CD14-positive monocyte (primary cell): ENCODE measurements around the gene PET100. TPM values are rescaled to one million over a fixed set of nuclear protein-coding genes. Genes with fewer than 3 reads are reported as not detected.
A peak's percentile ranks its signal among the peaks of the same experiment; 100 is the strongest.

Experiments used
- DNase-seq, 3 donors: peaks; one replicate each; pipeline ENCODE4 v3.0.0-alpha.2; 2011 to 2022
- H2AFZ ChIP-seq: 2 replicates; pipeline ENCODE4 v1.6.0; 2012; ENCODE audit warnings: mild to moderate bottlenecking, low read depth, low read length, inconsistent platforms; ENCODE audit not compliant: insufficient read depth, poor library complexity, severe bottlenecking
- H3K27ac ChIP-seq, 2 donors: 1 replicate in 1 of 2; 2 replicates in 1 of 2; pipeline ENCODE4 v1.5.1; 2012 to 2013; ENCODE audit warnings: low read length in 2 of 2, control low read depth in 1 of 2, inconsistent platforms in 1 of 2, low read depth in 1 of 2, mild to moderate bottlenecking in 1 of 2
- H3K27me3 ChIP-seq, 2 donors: one replicate each; pipeline versions ENCODE4 v1.6.0 to v1.6.1; 2011 to 2013; ENCODE audit warnings: low read length in 2 of 2; ENCODE audit not compliant: control insufficient read depth in 2 of 2, insufficient read depth in 2 of 2
- H3K36me3 ChIP-seq, 2 donors: replicated peaks in 1 of 2; 1 replicate in 1 of 2; 2 replicates in 1 of 2; pipeline versions ENCODE4 v1.5.1 to v1.6.1; 2012 to 2013; ENCODE audit warnings: low read length in 2 of 2, control low read depth in 1 of 2, inconsistent platforms in 1 of 2, mild to moderate bottlenecking in 1 of 2; ENCODE audit not compliant: insufficient read depth in 2 of 2, control insufficient read depth in 1 of 2
- H3K4me1 ChIP-seq, 2 donors: 1 replicate in 1 of 2; 2 replicates in 1 of 2; pipeline versions ENCODE4 v1.5.1 to v1.6.1; 2012 to 2013; ENCODE audit warnings: low read length in 2 of 2, control low read depth in 1 of 2, inconsistent platforms in 1 of 2, mild to moderate bottlenecking in 1 of 2, moderate library complexity in 1 of 2; ENCODE audit not compliant: insufficient read depth in 2 of 2, control insufficient read depth in 1 of 2
- H3K4me2 ChIP-seq: replicated peaks from 2 replicates; pipeline ENCODE3; 2012; ENCODE audit warnings: low read length, moderate library complexity, mild to moderate bottlenecking; ENCODE audit not compliant: poor library complexity, severe bottlenecking; ENCODE audit errors: extremely low read depth
- H3K4me3 ChIP-seq, 3 experiments: fragments of 200-600 bp in 1 of 3; sonication (generic) in 1 of 3; replicated peaks in 1 of 3; 1 replicate in 2 of 3; 2 replicates in 1 of 3; pipeline ENCODE4 v1.5.1; 2011 to 2013; ENCODE audit warnings: low read length in 3 of 3, mild to moderate bottlenecking in 3 of 3, control low read depth in 2 of 3, low read depth in 2 of 3, inconsistent platforms in 1 of 3, moderate library complexity in 1 of 3
- H3K79me2 ChIP-seq: 2 replicates; pipeline ENCODE4 v1.6.0; 2012; ENCODE audit warnings: mild to moderate bottlenecking, control low read depth, inconsistent platforms, low read length, moderate library complexity; ENCODE audit not compliant: insufficient read depth
- H3K9ac ChIP-seq: 2 replicates; pipeline ENCODE4 v1.6.0; 2017; ENCODE audit warnings: low read length, mild to moderate bottlenecking; ENCODE audit not compliant: insufficient read depth, poor library complexity, severe bottlenecking
- H3K9me3 ChIP-seq, 2 donors: replicated peaks in 1 of 2; 1 replicate in 1 of 2; 2 replicates in 1 of 2; pipeline versions ENCODE4 v1.5.1 to v1.6.1; 2012 to 2013; ENCODE audit warnings: low read length in 2 of 2, control low read depth in 1 of 2; ENCODE audit not compliant: control insufficient read depth in 1 of 2, insufficient read depth in 1 of 2
- H4K20me1 ChIP-seq: 2 replicates; pipeline ENCODE4 v1.6.0; 2012; ENCODE audit warnings: mild to moderate bottlenecking, low read length, control low read depth, moderate library complexity; ENCODE audit not compliant: insufficient read depth
- H3K27ac Mint-ChIP-seq, 7 donors: one replicate each; pipeline ENCODE4 v1.8.0; 2020; ENCODE audit warnings: mild to moderate bottlenecking in 7 of 7, mixed read lengths in 7 of 7, moderate library complexity in 6 of 7, inconsistent platforms in 2 of 7
- H3K27me3 Mint-ChIP-seq, 3 donors: one replicate each; pipeline ENCODE4 v1.8.0; 2021 to 2022; ENCODE audit warnings: low read depth in 3 of 3, mild to moderate bottlenecking in 3 of 3, mixed read lengths in 3 of 3, moderate library complexity in 3 of 3, inconsistent platforms in 1 of 3
- H3K36me3 Mint-ChIP-seq, 2 donors: one replicate each; pipeline ENCODE4 v1.8.0; 2020; ENCODE audit warnings: mixed read lengths in 2 of 2, inconsistent platforms in 1 of 2, mild to moderate bottlenecking in 1 of 2
- H3K4me1 Mint-ChIP-seq: one replicate; pipeline ENCODE4 v1.8.0; 2020; ENCODE audit warnings: mild to moderate bottlenecking, mixed read lengths
- H3K4me3 Mint-ChIP-seq, 2 donors: one replicate each; pipeline ENCODE4 v1.8.0; 2020; ENCODE audit warnings: mild to moderate bottlenecking in 2 of 2, mixed read lengths in 2 of 2, moderate library complexity in 1 of 2
- H3K9me3 Mint-ChIP-seq, 7 donors: one replicate each; pipeline ENCODE4 v1.8.0; 2020 to 2022; ENCODE audit warnings: mixed read lengths in 7 of 7, mild to moderate bottlenecking in 6 of 7, moderate library complexity in 6 of 7, inconsistent platforms in 2 of 7
- CTCF ChIP-seq: fragments of 200-600 bp; IDR thresholded peaks from one replicate; pipeline ENCODE4 v1.8.0; 2022; ENCODE audit warnings: antibody characterized with exemption, mild to moderate bottlenecking
- WGBS: methylation state at CpG from one replicate; pipeline ENCODE4 v1.1.5; 2013; ENCODE audit warnings: missing lambda C conversion rate; ENCODE audit not compliant: insufficient coverage; 5-methylcytosine and 5-hydroxymethylcytosine counted together
- intact Hi-C, 2 donors: fragments of 100-400 bp; cut with micrococcal nuclease; formaldehyde crosslinking; loops; one replicate each; pipeline versions ENCODE4 v1.15.0 to v1.15.1; 2023
- polyA plus RNA-seq, 3 donors: library from polyadenylated mRNA; depleted of rRNA in 1 of 3; unstranded in 2 of 3; stranded (reverse) in 1 of 3; fragments of 300-500 nt in 2 of 3; fragments of >200 nt in 1 of 3; fragmentation: Illumina TruSeq in 2 of 3; gene quantifications; 1 replicate in 2 of 3; 2 replicates in 1 of 3; pipeline ENCODE4 v1.2.3, GENCODE V29; 2012 to 2021

PET100 gene
- polyA plus RNA-seq, 3 donors = 64.6 to 386 (median 300) TPM

DNA sequence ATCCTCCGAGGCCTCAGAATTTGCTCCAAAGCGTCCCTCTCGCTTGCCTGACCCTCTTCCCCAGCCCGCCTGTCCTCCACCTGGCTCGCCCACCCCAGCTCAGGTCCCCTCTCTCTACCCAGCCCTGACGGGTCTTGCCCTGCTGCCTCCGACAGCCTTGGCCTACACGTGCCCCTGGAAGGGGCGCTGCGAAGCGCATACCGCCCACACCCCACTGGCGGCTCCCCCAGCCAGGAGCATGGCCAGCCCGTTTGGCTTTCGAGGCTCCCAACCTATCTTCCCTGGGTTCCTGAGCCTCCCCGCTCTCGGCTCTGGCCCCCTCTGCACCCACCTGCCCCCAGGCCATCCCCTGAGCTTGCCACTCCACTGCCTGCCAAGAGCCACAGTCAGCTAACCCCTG lies 4.8 kb upstream of the PET100 start:
- no peak overlapping the region for H3K4me3 Mint-ChIP-seq
- H3K4me1 ChIP-seq = peaks cover 9 to 16% of the 10 kb centered on the region in 2 donors
- peaks cover 4% of the 10 kb centered on the region for H4K20me1 ChIP-seq
- H3K27ac ChIP-seq = no peak overlapping the region
- H3K36me3 ChIP-seq = peaks cover 69 to 82% of the 10 kb centered on the region in 2 donors
- H3K4me1 Mint-ChIP-seq = peaks cover 12% of the 10 kb centered on the region
- peaks cover 39% of the 10 kb centered on the region for H3K79me2 ChIP-seq
- TF ChIP-seq CTCF = no peak
- H2AFZ ChIP-seq = no peak overlapping the region
- H3K4me3 ChIP-seq = no peak overlapping the region
- H3K4me2 ChIP-seq = no peak overlapping the region
- DNase-seq = no peak
- peaks cover 0 to 2% (median 0%) of the 10 kb centered on the region in 3 donors for H3K27me3 Mint-ChIP-seq
- no peak overlapping the region for H3K9ac ChIP-seq
- intact Hi-C loops = loop anchor here in 1 of 2 donors (10.0 kb wide), 1 partner anchor 230 kb away; no protein-coding TSS in a partner anchor
- WGBS = over 99% methylated on average over 15 of the region's 17 CpGs
- H3K36me3 Mint-ChIP-seq = peaks cover 55 to 78% of the 10 kb centered on the region in 2 donors
- H3K9me3 Mint-ChIP-seq = peaks cover 0 to 2% (median 0%) of the 10 kb centered on the region in 7 donors
- H3K27me3 ChIP-seq = no peaks in the 10 kb centered on the region
- H3K9me3 ChIP-seq = no peaks in the 10 kb centered on the region
- H3K27ac Mint-ChIP-seq = peak overlapping the region in 1 of 7 donors; percentile 50

DNA sequence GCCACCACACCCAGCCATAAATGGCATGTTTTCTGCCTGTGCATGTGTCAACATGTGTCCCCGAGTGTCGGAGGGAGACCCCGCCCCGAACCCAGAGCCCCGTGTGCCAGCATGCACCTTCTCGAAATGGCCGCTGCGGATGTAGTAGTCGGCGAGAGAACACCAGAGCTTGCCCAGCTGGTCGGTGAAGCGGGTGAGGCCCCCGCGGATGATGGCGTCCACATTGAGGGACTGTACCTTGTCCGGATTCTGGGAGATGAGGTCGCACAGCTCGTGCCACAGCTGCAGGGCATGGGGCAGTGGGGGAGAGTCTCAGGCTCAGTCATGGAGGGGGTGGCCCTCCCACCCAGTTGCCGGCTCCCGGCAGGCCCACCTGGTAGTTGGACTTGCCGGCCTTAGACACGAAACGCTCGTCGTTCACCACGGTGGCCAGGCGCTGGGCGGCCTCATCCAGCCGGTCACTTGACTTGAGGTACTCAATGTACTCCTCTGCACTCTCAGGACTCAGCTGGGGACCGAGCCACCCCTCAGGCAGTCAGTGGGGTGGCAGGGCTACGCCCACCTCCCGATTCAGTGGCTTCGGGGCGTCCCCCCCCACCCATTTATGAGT lies 3.7 kb upstream of the PET100 start:
- Histone ChIP-seq H3K9ac (no peak overlapping the region), H2AFZ (no peak overlapping the region), H3K4me2 (no peak overlapping the region), H3K4me1 (peaks cover 19 to 27% of the 10 kb centered on the region in 2 donors), H3K36me3 (peaks cover 59 to 72% of the 10 kb centered on the region in 2 donors), H3K4me3 (no peak overlapping the region), H3K27ac (no peak overlapping the region), H3K79me2 (peaks cover 50% of the 10 kb centered on the region), H3K9me3 (no peaks in the 10 kb centered on the region), H4K20me1 (peaks cover 4% of the 10 kb centered on the region), H3K27me3 (no peaks in the 10 kb centered on the region)
- Mint-ChIP-seq H3K27me3 (peaks cover 0 to 2% (median 0%) of the 10 kb centered on the region in 3 donors), H3K36me3 (peaks cover 47 to 67% of the 10 kb centered on the region in 2 donors), H3K9me3 (peaks cover 0 to 2% (median 0%) of the 10 kb centered on the region in 7 donors), H3K27ac (peak overlapping the region in 1 of 7 donors; percentile 61), H3K4me3 (no peak overlapping the region), H3K4me1 (peaks cover 21% of the 10 kb centered on the region)
- WGBS = 97% methylated on average over 32 of the region's 34 CpGs
- intact Hi-C loops = loop anchor here in 1 of 2 donors (10.0 kb wide), 1 partner anchor 231 kb away; no protein-coding TSS in a partner anchor
- no peak for DNase-seq
- TF ChIP-seq CTCF = no peak
